ENCODE measurements around the gene KRT14. TPM values are rescaled to one million over a fixed set of nuclear protein-coding genes. Genes with fewer than 3 reads are reported as not detected.

KRT14 gene
- total RNA-seq, 2 donors from 2014 or later: not detected

DNA sequence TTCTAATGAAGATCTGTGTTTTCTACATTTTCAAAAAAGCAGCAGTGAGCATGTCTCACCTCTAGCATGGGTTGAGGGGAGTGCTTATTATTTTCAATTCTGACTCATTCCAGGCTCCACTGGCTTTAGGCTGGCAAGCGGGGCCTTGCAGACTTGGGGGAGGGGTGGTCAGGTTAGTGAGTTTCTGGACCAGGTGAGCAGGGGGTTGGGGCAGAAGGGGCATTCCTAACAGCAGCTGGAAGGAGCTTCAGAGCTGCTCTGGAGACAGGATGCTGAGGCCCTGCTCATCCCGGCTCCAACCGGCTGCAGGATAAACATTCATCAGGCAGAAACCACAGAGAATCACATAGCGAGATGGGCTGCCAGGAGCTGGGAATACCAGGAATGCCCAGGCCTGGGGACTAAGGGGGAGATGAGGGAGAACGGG, 48.1 kb downstream of the KRT14 start:
- Mint-ChIP-seq H3K27ac (no peak overlapping the region), H3K27me3 (peaks cover under 1 to 19% of the 10 kb centered on the region in 2 donors), H3K36me3 (no peaks in the 10 kb centered on the region), H3K9me3 (no peaks in the 10 kb centered on the region), H3K4me3 (no peak overlapping the region), H3K4me1 (ENCODE audit: low read depth in 2 of 2) (no peaks in the 10 kb centered on the region)
- no peak for ATAC-seq
- no peak for DNase-seq (ENCODE audit: low spot score)

DNA sequence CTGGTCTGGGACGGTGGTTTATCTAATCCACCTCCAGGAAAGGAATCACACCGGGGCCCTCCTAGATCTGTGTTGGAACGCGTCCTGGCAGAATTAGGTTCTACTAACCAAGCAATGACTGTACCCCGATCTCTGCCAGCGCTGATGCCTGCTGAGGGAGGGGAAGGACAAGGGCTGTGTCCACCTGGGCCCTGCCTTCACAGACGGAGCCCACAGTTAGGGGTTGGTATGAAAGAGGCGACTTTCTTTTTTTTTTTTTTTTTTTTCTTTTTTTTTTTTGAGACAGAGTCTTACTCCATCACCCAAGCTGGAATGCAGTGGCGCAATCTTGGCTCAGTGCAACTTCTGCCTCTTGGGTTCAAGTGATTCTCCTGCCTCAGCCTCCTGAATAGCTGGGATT, 48.7 kb downstream of the KRT14 start:
- Mint-ChIP-seq H3K9me3 (no peaks in the 10 kb centered on the region), H3K27ac (no peak overlapping the region)
- DNase-seq (ENCODE audit: low spot score): no peak

DNA sequence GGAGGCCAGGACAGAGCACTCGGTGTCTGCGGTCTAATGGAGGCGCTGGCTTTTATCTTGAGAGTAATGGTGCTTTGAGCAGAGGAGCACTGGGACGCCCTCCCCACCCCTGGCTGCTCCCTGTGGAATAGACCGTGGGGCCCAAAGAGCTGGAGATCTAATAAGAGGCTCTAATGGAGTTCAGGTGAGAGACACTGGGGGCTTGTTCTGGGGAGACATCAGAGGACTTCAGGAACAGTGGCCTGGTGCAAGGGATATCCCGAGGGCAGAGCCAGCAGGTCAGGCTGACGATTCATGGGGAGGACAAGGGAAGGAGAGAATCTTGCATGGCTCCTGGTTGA, 49.1 kb downstream of the KRT14 start:
- Mint-ChIP-seq H3K4me3 (no peak overlapping the region), H3K27ac (no peak overlapping the region)

More for the DNA sequence above, 48.7 kb downstream of the KRT14 start:
- H3K4me1 Mint-ChIP-seq (ENCODE audit: low read depth in 2 of 2): no peaks in the 10 kb centered on the region
- no peak for ATAC-seq
- peaks cover 6 to 25% of the 10 kb centered on the region in 2 donors for H3K27me3 Mint-ChIP-seq
- H3K4me3 Mint-ChIP-seq: no peak overlapping the region
- no peaks in the 10 kb centered on the region for H3K36me3 Mint-ChIP-seq

DNA sequence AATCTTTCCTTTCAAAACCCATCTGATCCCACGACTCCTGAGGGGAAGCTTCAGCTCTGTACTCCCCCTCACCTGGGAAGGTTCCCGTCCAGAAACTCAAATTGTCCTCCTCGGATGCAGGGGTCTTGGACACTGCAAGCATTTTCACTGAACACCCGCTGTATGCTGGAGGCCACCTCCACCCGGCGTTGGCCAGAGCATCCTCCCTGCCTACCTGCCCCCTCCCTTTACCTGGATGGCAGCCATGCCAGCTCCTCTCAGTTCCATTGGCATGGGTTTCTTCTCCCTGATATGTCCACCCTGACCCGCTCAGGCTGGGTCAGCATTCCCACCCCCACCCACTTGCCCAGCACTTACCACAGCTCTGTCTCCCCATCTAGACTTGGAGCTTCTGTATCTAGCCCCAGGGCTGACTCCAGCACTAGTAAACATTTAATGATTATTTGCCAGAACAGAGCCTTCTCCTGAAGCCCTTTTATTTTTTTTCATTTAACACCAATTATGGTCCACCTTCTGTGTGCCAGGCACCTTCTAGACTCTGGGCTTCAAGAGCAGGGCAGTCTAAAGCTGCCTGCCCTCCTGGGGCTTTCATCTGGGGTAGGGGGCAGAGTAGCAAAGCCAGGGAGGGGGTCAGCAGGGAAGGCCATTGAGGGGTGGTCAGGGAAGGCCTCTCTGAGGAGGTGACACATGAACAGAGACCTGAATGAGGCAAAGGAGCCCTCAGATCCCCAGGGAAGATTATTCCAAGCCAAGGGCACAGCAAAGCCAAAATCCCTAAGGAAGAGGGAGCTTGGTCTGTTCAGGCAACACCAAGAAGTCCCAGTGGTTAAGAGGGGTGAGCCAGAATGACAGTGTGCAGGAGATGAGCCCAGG, 49.7 kb downstream of the KRT14 start:
- Mint-ChIP-seq H3K9me3 (no peaks in the 10 kb centered on the region), H3K27ac (no peak overlapping the region), H3K4me1 (ENCODE audit: low read depth in 2 of 2) (no peaks in the 10 kb centered on the region), H3K36me3 (no peaks in the 10 kb centered on the region), H3K4me3 (no peak overlapping the region), H3K27me3 (peaks cover 16 to 31% of the 10 kb centered on the region in 2 donors)
- no peak for ATAC-seq
- peak; percentile 48 for DNase-seq (ENCODE audit: low spot score)

More for the DNA sequence above, 49.1 kb downstream of the KRT14 start:
- H3K36me3 Mint-ChIP-seq: no peaks in the 10 kb centered on the region
- ATAC-seq (no peak), DNase-seq (ENCODE audit: low spot score) (no peak)
- H3K4me1 Mint-ChIP-seq (ENCODE audit: low read depth in 2 of 2): no peaks in the 10 kb centered on the region
- peaks cover 10 to 27% of the 10 kb centered on the region in 2 donors for H3K27me3 Mint-ChIP-seq
- no peaks in the 10 kb centered on the region for H3K9me3 Mint-ChIP-seq

DNA sequence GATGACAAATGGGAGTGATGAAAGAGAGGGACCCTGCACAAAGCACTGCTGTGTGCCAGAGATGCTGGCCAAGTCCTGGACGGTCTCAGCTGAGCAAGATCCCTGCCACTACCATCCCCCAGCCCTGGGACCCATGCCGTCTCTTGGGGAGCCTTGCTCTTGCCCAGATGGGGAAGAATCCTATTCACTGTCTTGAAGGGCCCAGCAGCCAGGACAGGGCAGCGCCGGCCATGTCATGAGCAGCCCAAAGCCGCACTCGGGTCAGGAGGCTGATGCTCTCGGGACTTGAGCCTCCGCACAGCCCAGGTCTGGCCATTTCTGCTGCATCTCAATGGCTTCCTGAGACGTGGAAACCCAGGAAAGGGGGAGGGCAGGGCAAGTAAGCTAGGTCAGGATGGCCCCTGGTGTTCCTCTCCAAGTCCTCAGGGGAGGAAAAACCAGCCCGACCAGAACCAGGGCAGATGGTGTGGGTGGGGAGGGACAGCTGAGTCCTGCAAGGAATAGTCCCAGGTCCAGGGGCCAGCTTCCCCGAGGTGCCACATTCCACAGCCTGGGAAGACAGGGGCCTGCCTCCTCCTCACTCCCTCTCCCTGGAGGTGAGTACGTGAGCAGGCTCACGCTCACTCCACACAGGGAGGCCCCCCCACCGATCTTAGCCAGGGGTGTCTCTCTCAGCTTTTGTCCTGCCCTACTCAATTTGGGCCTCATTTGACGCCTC, 50.8 kb downstream of the KRT14 start:
- Mint-ChIP-seq H3K4me3 (no peak overlapping the region), H3K36me3 (no peaks in the 10 kb centered on the region), H3K27ac (no peak overlapping the region), H3K9me3 (no peaks in the 10 kb centered on the region), H3K27me3 (peaks cover 19 to 38% of the 10 kb centered on the region in 2 donors), H3K4me1 (ENCODE audit: low read depth in 2 of 2) (no peaks in the 10 kb centered on the region)
- peak in 1 of 2 donors; percentile 22 for ATAC-seq
- no peak for DNase-seq (ENCODE audit: low spot score)

DNA sequence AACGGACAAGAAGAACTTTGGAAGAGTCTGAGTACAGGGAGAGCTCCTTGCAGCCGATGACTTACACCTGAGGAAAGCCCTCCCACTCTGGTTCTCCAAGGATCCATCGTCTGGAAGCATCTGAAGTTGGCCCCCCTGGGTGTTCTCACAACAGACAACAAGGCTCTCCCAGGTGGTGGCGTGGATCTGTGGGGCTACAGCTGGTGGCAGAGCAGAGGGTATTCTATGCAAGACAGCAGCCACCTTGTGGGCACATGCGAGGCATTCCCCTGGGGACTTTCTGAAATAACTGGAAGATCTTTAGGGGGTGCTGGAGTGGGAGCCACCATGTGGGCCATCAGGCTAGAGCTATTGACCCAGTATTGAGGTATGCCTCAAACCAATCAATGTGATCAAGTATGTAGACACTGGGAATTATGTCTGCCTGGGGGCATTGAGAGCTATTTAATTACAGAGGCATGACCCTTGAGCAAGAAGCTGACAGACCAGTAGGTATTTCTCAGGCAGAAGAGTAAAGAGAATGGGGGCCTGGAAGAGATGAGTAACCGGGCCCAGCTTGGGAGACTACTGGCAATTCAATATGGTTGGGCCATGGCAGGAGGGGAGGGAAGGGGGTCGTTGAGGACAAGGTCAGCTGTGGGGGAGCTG, 51.7 kb downstream of the KRT14 start:
- H3K27me3 Mint-ChIP-seq: peaks cover 19 to 38% of the 10 kb centered on the region in 2 donors
- no peaks in the 10 kb centered on the region for H3K4me1 Mint-ChIP-seq (ENCODE audit: low read depth in 2 of 2)
- DNase-seq (ENCODE audit: low spot score) (no peak), ATAC-seq (no peak)
- H3K4me3 Mint-ChIP-seq: no peak overlapping the region
- no peak overlapping the region for H3K27ac Mint-ChIP-seq
- no peaks in the 10 kb centered on the region for H3K36me3 Mint-ChIP-seq
- no peaks in the 10 kb centered on the region for H3K9me3 Mint-ChIP-seq

DNA sequence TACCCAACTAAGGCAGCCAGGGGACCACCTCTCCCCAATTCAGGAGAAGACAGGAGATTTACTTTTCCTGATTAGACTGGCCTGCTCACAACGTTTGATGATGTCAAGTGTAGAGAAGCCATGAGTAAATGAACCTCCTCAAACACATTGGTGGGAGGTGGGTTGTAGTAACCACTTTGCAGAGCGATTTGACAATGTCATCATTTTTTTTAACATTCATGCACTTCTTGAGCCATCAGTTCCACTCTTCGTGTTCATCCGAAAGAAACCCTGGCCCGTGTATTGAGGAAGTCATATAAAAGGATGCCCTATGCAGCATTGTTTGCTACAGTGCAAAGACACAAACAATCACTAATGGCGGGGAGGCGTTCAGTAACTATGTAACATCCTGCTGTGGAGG, 53.1 kb downstream of the KRT14 start:
- Mint-ChIP-seq H3K4me3 (no peak overlapping the region), H3K27me3 (peaks cover 29 to 39% of the 10 kb centered on the region in 2 donors), H3K36me3 (no peaks in the 10 kb centered on the region), H3K9me3 (no peaks in the 10 kb centered on the region), H3K4me1 (ENCODE audit: low read depth in 2 of 2) (no peaks in the 10 kb centered on the region), H3K27ac (no peak overlapping the region)
- DNase-seq (ENCODE audit: low spot score) (no peak), ATAC-seq (no peak)

DNA sequence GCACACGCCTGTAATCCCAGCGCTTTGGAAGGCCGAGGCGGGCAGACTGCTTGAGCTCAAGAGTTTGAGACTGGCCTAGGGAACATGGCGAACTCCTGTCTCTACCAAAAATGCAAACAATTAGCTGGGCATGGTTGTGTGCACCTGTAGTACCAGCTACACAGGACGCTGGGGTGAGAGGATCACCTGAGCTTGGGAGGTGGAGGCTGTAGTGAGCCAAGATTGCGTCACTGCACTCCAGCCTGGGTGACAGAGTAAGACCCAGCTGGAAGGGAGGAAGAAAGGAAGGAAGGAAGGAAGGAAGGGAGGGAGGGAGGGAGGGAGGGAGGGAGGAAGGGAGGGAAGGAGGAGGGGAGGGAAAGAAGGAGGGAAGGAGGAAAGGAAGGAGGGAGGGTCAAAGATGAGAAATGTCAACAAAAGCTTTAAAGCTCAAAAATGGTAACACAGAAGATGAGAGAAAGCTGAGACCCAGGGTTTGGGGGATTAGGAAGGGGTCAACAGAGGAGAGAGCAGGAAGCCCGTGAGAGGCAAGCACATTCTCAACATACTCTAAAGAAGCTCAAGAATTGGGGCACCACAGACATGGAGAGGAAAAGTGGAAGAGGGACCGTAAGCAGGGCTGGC, 53.6 kb downstream of the KRT14 start:
- Mint-ChIP-seq H3K4me3 (no peak overlapping the region), H3K27ac (no peak overlapping the region), H3K4me1 (ENCODE audit: low read depth in 2 of 2) (peaks cover 0 to 3% of the 10 kb centered on the region in 2 donors), H3K36me3 (no peaks in the 10 kb centered on the region), H3K27me3 (peaks cover 33 to 42% of the 10 kb centered on the region in 2 donors), H3K9me3 (no peaks in the 10 kb centered on the region)
- DNase-seq (ENCODE audit: low spot score) (no peak), ATAC-seq (no peak)

Other genes with a start within 250 kb of the KRT14 start
- gene KRT33A, start 236.1 kb downstream of the KRT14 start, total RNA-seq: not detected
- gene KRT33B, start 217.1 kb downstream of the KRT14 start, total RNA-seq: not detected
- not detected for gene KRT34, start 204.6 kb downstream of the KRT14 start, total RNA-seq
- gene KRT31, start 189.3 kb downstream of the KRT14 start, total RNA-seq: not detected
- not detected for gene KRT37, start 162.3 kb downstream of the KRT14 start, total RNA-seq
- not detected for gene KRT38, start 145.9 kb downstream of the KRT14 start, total RNA-seq
- gene KRT32, start 119.5 kb downstream of the KRT14 start, total RNA-seq: not detected
- gene KRT35, start 105.7 kb downstream of the KRT14 start, total RNA-seq: not detected
- not detected for gene KRT36, start 97.0 kb downstream of the KRT14 start, total RNA-seq
- not detected for gene KRT13, start 81.3 kb downstream of the KRT14 start, total RNA-seq
- gene KRT15, start 68.0 kb downstream of the KRT14 start, total RNA-seq: not detected
- not detected for gene KRT19, start 58.6 kb downstream of the KRT14 start, total RNA-seq
- not detected for gene KRT9, start 14.8 kb downstream of the KRT14 start, total RNA-seq
- not detected for gene KRT16, start 25.9 kb upstream of the KRT14 start, total RNA-seq
- not detected for gene KRT17, start 37.7 kb upstream of the KRT14 start, total RNA-seq
- gene EIF1, start 102.0 kb upstream of the KRT14 start, total RNA-seq: 1,000 to 10,000 TPM; 1,047 to 1,473 TPM
- not detected for gene GAST, start 125.4 kb upstream of the KRT14 start, total RNA-seq
- gene HAP1, start 147.7 kb upstream of the KRT14 start, total RNA-seq: not detected
- gene JUP, start 199.8 kb upstream of the KRT14 start, total RNA-seq: 1 to 10 TPM in 1 of 2 donors, under 1 TPM in 1; 0.14 to 1.0 TPM
- 1 to 10 TPM; 1.8 to 5.2 TPM for gene P3H4, start 225.1 kb upstream of the KRT14 start, total RNA-seq
- under 1 TPM; 0.64 to 0.74 TPM for gene FKBP10, start 226.1 kb upstream of the KRT14 start, total RNA-seq
- 10 to 100 TPM; 18.8 to 49.4 TPM for gene NT5C3B, start 249.3 kb upstream of the KRT14 start, total RNA-seq